Measurements from ENCODE around the gene KRTAP5-5.
"Not testable (repeated sequence)": the region's sequence is repeated elsewhere in the genome, so short reads cannot be mapped to it uniquely, and the experiment has no call there.

Gene KRTAP5-5

GRCh38 chr11:1598816-1599215 is 30.8 kb upstream of the KRTAP5-5 start:
- Mint-ChIP-seq H3K4me1 (ENCODE audit: low read depth) (peaks cover 6% of the 10 kb centered on the region), H3K27ac (no peak overlapping the region), H3K36me3 (ENCODE audit: low read depth) (no peaks in the 10 kb centered on the region), H3K9me3 (no peaks in the 10 kb centered on the region), H3K27me3 (peaks cover 61% of the 10 kb centered on the region), H3K4me3 (no peak overlapping the region)
- no peak for DNase-seq

GRCh38 chr11:1600626-1601025 is 28.9 kb upstream of the KRTAP5-5 start:
- Mint-ChIP-seq H3K9me3 (no peaks in the 10 kb centered on the region), H3K36me3 (ENCODE audit: low read depth) (no peaks in the 10 kb centered on the region), H3K27ac (no peak overlapping the region), H3K4me3 (no peak overlapping the region), H3K4me1 (ENCODE audit: low read depth) (peaks cover 4% of the 10 kb centered on the region), H3K27me3 (peaks cover 57% of the 10 kb centered on the region)
- no peak for DNase-seq

GRCh38 chr11:1601663-1602062 is 27.9 kb upstream of the KRTAP5-5 start:
- peaks cover 53% of the 10 kb centered on the region for H3K27me3 Mint-ChIP-seq
- not testable (repeated sequence) for H3K4me3 Mint-ChIP-seq, H3K27ac Mint-ChIP-seq

GRCh38 chr11:1603629-1604028 is 25.9 kb upstream of the KRTAP5-5 start:
- no peak for DNase-seq
- Mint-ChIP-seq H3K27me3 (peaks cover 48% of the 10 kb centered on the region), H3K4me1 (ENCODE audit: low read depth) (peaks cover 8% of the 10 kb centered on the region), H3K9me3 (no peaks in the 10 kb centered on the region), H3K4me3 (no peak overlapping the region), H3K36me3 (ENCODE audit: low read depth) (no peaks in the 10 kb centered on the region), H3K27ac (no peak overlapping the region)

More at GRCh38 chr11:1601663-1602062, 27.9 kb upstream of the KRTAP5-5 start:
- not testable (repeated sequence) for H3K9me3 Mint-ChIP-seq; H3K36me3 Mint-ChIP-seq (ENCODE audit: low read depth); DNase-seq; H3K4me1 Mint-ChIP-seq (ENCODE audit: low read depth)

GRCh38 chr11:1604181-1604580 is 25.4 kb upstream of the KRTAP5-5 start:
- Mint-ChIP-seq H3K4me1 (ENCODE audit: low read depth) (peaks cover 8% of the 10 kb centered on the region), H3K27me3 (peaks cover 42% of the 10 kb centered on the region), H3K27ac (no peak overlapping the region), H3K36me3 (ENCODE audit: low read depth) (no peaks in the 10 kb centered on the region), H3K4me3 (no peak overlapping the region), H3K9me3 (no peaks in the 10 kb centered on the region)
- DNase-seq, result no peak

GRCh38 chr11:1604711-1605110 is 24.9 kb upstream of the KRTAP5-5 start:
- no peak overlapping the region for H3K27ac Mint-ChIP-seq
- H3K36me3 Mint-ChIP-seq (ENCODE audit: low read depth), result no peaks in the 10 kb centered on the region
- peaks cover 8% of the 10 kb centered on the region for H3K4me1 Mint-ChIP-seq (ENCODE audit: low read depth)
- H3K4me3 Mint-ChIP-seq, result no peak overlapping the region
- no peaks in the 10 kb centered on the region for H3K9me3 Mint-ChIP-seq
- H3K27me3 Mint-ChIP-seq, result peaks cover 37% of the 10 kb centered on the region
- no peak for DNase-seq

- peaks cover 37% of the 10 kb centered on the region for H3K27me3 Mint-ChIP-seq
- not testable (repeated sequence) for H3K4me3 Mint-ChIP-seq; DNase-seq; H3K27ac Mint-ChIP-seq; H3K36me3 Mint-ChIP-seq (ENCODE audit: low read depth); H3K4me1 Mint-ChIP-seq (ENCODE audit: low read depth); H3K9me3 Mint-ChIP-seq
Measured at GRCh38 chr11:1605923-1606322, 23.7 kb upstream of the KRTAP5-5 start.

GRCh38 chr11:1607156-1607845 is 22.3 kb upstream of the KRTAP5-5 start:
- peaks cover 31% of the 10 kb centered on the region for H3K27me3 Mint-ChIP-seq
- H3K4me1 Mint-ChIP-seq (ENCODE audit: low read depth); H3K36me3 Mint-ChIP-seq (ENCODE audit: low read depth); DNase-seq; H3K9me3 Mint-ChIP-seq; H3K4me3 Mint-ChIP-seq; H3K27ac Mint-ChIP-seq: not testable (repeated sequence)

- H3K4me3 Mint-ChIP-seq; H3K36me3 Mint-ChIP-seq (ENCODE audit: low read depth); H3K27ac Mint-ChIP-seq; DNase-seq; H3K9me3 Mint-ChIP-seq; H3K4me1 Mint-ChIP-seq (ENCODE audit: low read depth): not testable (repeated sequence)
- H3K27me3 Mint-ChIP-seq, result peaks cover 28% of the 10 kb centered on the region
Measured at GRCh38 chr11:1607901-1608300, 21.7 kb upstream of the KRTAP5-5 start.

- no peaks in the 10 kb centered on the region for H3K36me3 Mint-ChIP-seq (ENCODE audit: low read depth)
- H3K27ac Mint-ChIP-seq, result no peak within 1 kb of the TSS
- peaks cover 8% of the 10 kb centered on the region for H3K4me1 Mint-ChIP-seq (ENCODE audit: low read depth)
- no peaks in the 10 kb centered on the region for H3K9me3 Mint-ChIP-seq
- no peak within 1 kb of the TSS for H3K4me3 Mint-ChIP-seq
- peaks cover 24% of the 10 kb centered on the region for H3K27me3 Mint-ChIP-seq
- no peak for DNase-seq
Measured at GRCh38 chr11:1608363-1608762, 21.2 kb upstream of the KRTAP5-5 start, which contains the start of gene KRTAP5-3. KRTAP5-3 (minus strand) TSS chr11:1608463; CDS start chr11:1608385, 78 bp downstream.

- no peak overlapping the region for H3K27ac Mint-ChIP-seq
- peaks cover 28% of the 10 kb centered on the region for H3K27me3 Mint-ChIP-seq
- no peak overlapping the region for H3K4me3 Mint-ChIP-seq
- H3K9me3 Mint-ChIP-seq, result no peaks in the 10 kb centered on the region
- no peaks in the 10 kb centered on the region for H3K36me3 Mint-ChIP-seq (ENCODE audit: low read depth)
- DNase-seq, result no peak
- H3K4me1 Mint-ChIP-seq (ENCODE audit: low read depth), result peaks cover 7% of the 10 kb centered on the region
Measured at GRCh38 chr11:1618231-1618630, 11.3 kb upstream of the KRTAP5-5 start.

- no peaks in the 10 kb centered on the region for H3K9me3 Mint-ChIP-seq
- no peak for DNase-seq
- peaks cover 28% of the 10 kb centered on the region for H3K27me3 Mint-ChIP-seq
- peaks cover 7% of the 10 kb centered on the region for H3K4me1 Mint-ChIP-seq (ENCODE audit: low read depth)
- no peaks in the 10 kb centered on the region for H3K36me3 Mint-ChIP-seq (ENCODE audit: low read depth)
- no peak overlapping the region for H3K4me3 Mint-ChIP-seq
- H3K27ac Mint-ChIP-seq, result no peak overlapping the region
Measured at GRCh38 chr11:1619449-1619848, 10.1 kb upstream of the KRTAP5-5 start.

GRCh38 chr11:1622086-1622485 is 7.5 kb upstream of the KRTAP5-5 start, which contains the start of gene KRTAP5-4:
KRTAP5-4 (minus strand) TSS chr11:1622138; CDS start chr11:1622093, 45 bp downstream.
- no peaks in the 10 kb centered on the region for H3K9me3 Mint-ChIP-seq
- DNase-seq, result no peak
- H3K4me3 Mint-ChIP-seq, result no peak within 1 kb of the TSS
- H3K36me3 Mint-ChIP-seq (ENCODE audit: low read depth), result no peaks in the 10 kb centered on the region
- peaks cover 7% of the 10 kb centered on the region for H3K4me1 Mint-ChIP-seq (ENCODE audit: low read depth)
- H3K27me3 Mint-ChIP-seq, result peaks cover 15% of the 10 kb centered on the region
- no peak within 1 kb of the TSS for H3K27ac Mint-ChIP-seq

GRCh38 chr11:1623716-1624115 is 5.9 kb upstream of the KRTAP5-5 start:
- Mint-ChIP-seq H3K4me1 (ENCODE audit: low read depth) (peaks cover 7% of the 10 kb centered on the region), H3K36me3 (ENCODE audit: low read depth) (no peaks in the 10 kb centered on the region), H3K9me3 (no peaks in the 10 kb centered on the region), H3K27ac (no peak overlapping the region), H3K27me3 (peaks cover 19% of the 10 kb centered on the region), H3K4me3 (no peak overlapping the region)
- no peak for DNase-seq

- Mint-ChIP-seq H3K9me3 (no peaks in the 10 kb centered on the region), H3K27me3 (peaks cover 24% of the 10 kb centered on the region), H3K4me1 (ENCODE audit: low read depth) (peaks cover 6% of the 10 kb centered on the region), H3K27ac (no peak overlapping the region), H3K4me3 (no peak overlapping the region), H3K36me3 (ENCODE audit: low read depth) (no peaks in the 10 kb centered on the region)
- DNase-seq, result no peak
Measured at GRCh38 chr11:1624621-1625020, 5.0 kb upstream of the KRTAP5-5 start.
